ENCODE data around the gene LRRK1. TPM values are rescaled to one million over a fixed set of nuclear protein-coding genes. Genes with fewer than 3 reads are reported as not detected.

LRRK1 gene
- total and polyA plus RNA-seq, 9 donors, result 6.5 to 27.3 (median 17.5) TPM

- TF ChIP-seq CTCF (IDR thresholded peaks at IDR 0.05) (no peak), POLR2A (IDR thresholded peaks at IDR 0.05) (no peak), EP300 (IDR thresholded peaks at IDR 0.05) (no peak)
- Histone ChIP-seq H3K4me3 (no peak overlapping the region), H3K36me3 (no peaks in the 10 kb centered on the region), H3K9me3 (no peaks in the 10 kb centered on the region), H3K27ac (no peak overlapping the region), H3K4me1 (ENCODE audit: insufficient read depth) (no peaks in the 10 kb centered on the region), H3K27me3 (no peaks in the 10 kb centered on the region)
- DNase-seq, result no peak
- WGBS, 3 donors, result 76 to 77% (median 76%) methylated on average over 10 of the region's 10 CpGs
- intact Hi-C loops (cut with DNase I), result no loop called here
These were observed 28.7 kb downstream of the LRRK1 start for GRCh38 chr15:100947760-100948429.

- TF ChIP-seq EP300 (IDR thresholded peaks at IDR 0.05) (no peak), POLR2A (IDR thresholded peaks at IDR 0.05) (no peak), CTCF (IDR thresholded peaks at IDR 0.05) (no peak)
- Histone ChIP-seq H3K27me3 (no peaks in the 10 kb centered on the region), H3K27ac (no peak overlapping the region), H3K4me1 (ENCODE audit: insufficient read depth) (no peaks in the 10 kb centered on the region), H3K4me3 (no peak overlapping the region), H3K9me3 (no peaks in the 10 kb centered on the region), H3K36me3 (no peaks in the 10 kb centered on the region)
- 91 to 96% (median 93%) methylated on average over 3 of the region's 3 CpGs for WGBS, 3 donors
- intact Hi-C loops (cut with DNase I), result no loop called here
- DNase-seq, result no peak
These were observed 29.2 kb downstream of the LRRK1 start for GRCh38 chr15:100948430-100948762.

- H3K36me3 ChIP-seq, result no peaks in the 10 kb centered on the region
- H3K27me3 ChIP-seq, result no peaks in the 10 kb centered on the region
- 98 to 100% (median 99%) methylated on average over 1 of the region's 1 CpG for WGBS, 3 donors
- intact Hi-C loops (cut with DNase I), result no loop called here
- no peak overlapping the region for H3K27ac ChIP-seq
- H3K9me3 ChIP-seq, result no peaks in the 10 kb centered on the region
- H3K4me1 ChIP-seq (ENCODE audit: insufficient read depth), result no peaks in the 10 kb centered on the region
- H3K4me3 ChIP-seq, result no peak overlapping the region
- TF ChIP-seq EP300 (IDR thresholded peaks at IDR 0.05) (no peak), CTCF (IDR thresholded peaks at IDR 0.05) (no peak), POLR2A (IDR thresholded peaks at IDR 0.05) (no peak)
- no peak for DNase-seq
These were observed 30.5 kb downstream of the LRRK1 start for GRCh38 chr15:100949691-100950090.

- DNase-seq, result no peak
- Histone ChIP-seq H3K27ac (no peak overlapping the region), H3K4me1 (ENCODE audit: insufficient read depth) (no peaks in the 10 kb centered on the region), H3K4me3 (no peak overlapping the region), H3K36me3 (no peaks in the 10 kb centered on the region), H3K9me3 (no peaks in the 10 kb centered on the region), H3K27me3 (no peaks in the 10 kb centered on the region)
- no peak for TF ChIP-seq EP300 (IDR thresholded peaks at IDR 0.05)
- TF ChIP-seq CTCF (IDR thresholded peaks at IDR 0.05), result no peak
- TF ChIP-seq POLR2A (IDR thresholded peaks at IDR 0.05), result no peak
- intact Hi-C loops (cut with DNase I), result no loop called here
- 92 to 95% (median 94%) methylated on average over 5 of the region's 5 CpGs for WGBS, 3 donors
These were observed 32.8 kb downstream of the LRRK1 start for GRCh38 chr15:100951965-100952364.

Measured in ovary (tissue), 9 donors.